ENCODE results near the gene SCUBE2. TPM values are rescaled to one million over a fixed set of nuclear protein-coding genes. Genes with fewer than 3 reads are reported as not detected.

Gene SCUBE2
- total RNA-seq, 1 donor from 2014 or later = 1.2 TPM

DNA sequence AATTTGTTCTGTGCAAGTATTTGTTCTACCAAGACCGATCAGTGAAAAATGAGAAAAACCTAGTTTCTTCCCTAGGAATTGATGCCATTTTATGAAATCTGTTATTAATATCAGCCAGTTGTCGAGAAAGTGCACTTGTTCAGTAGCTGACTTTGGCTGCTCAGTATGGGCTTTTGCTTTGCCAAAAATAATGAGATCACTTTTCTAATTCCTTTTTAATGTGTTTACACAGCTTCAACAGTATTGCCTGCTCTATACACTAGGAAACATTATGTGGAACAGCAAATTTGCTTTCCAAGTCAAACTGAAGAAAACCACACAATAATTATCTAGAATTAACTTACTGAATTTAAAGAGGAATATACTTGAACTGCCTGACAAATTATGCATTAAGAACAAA, 34.4 kb downstream of the SCUBE2 start:
- no peaks in the 10 kb centered on the region for H3K4me1 Mint-ChIP-seq (ENCODE audit: low read depth)
- H3K27me3 Mint-ChIP-seq = peaks cover 20% of the 10 kb centered on the region
- H3K27ac Mint-ChIP-seq = no peak overlapping the region
- H3K9me3 Mint-ChIP-seq (ENCODE audit: low read depth) = no peaks in the 10 kb centered on the region
- DNase-seq (ENCODE audit: low spot score, unreplicated experiment) = no peak
- TF ChIP-seq, protein P1, sequence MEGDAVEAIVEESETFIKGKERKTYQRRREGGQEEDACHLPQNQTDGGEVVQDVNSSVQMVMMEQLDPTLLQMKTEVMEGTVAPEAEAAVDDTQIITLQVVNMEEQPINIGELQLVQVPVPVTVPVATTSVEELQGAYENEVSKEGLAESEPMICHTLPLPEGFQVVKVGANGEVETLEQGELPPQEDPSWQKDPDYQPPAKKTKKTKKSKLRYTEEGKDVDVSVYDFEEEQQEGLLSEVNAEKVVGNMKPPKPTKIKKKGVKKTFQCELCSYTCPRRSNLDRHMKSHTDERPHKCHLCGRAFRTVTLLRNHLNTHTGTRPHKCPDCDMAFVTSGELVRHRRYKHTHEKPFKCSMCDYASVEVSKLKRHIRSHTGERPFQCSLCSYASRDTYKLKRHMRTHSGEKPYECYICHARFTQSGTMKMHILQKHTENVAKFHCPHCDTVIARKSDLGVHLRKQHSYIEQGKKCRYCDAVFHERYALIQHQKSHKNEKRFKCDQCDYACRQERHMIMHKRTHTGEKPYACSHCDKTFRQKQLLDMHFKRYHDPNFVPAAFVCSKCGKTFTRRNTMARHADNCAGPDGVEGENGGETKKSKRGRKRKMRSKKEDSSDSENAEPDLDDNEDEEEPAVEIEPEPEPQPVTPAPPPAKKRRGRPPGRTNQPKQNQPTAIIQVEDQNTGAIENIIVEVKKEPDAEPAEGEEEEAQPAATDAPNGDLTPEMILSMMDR (IDR thresholded peaks at IDR 0.05; ENCODE audit: unreplicated experiment) = no peak
- no peaks in the 10 kb centered on the region for H3K36me3 Mint-ChIP-seq (ENCODE audit: insufficient read depth)
- no peak overlapping the region for H3K4me3 Mint-ChIP-seq (ENCODE audit: low read depth)

DNA sequence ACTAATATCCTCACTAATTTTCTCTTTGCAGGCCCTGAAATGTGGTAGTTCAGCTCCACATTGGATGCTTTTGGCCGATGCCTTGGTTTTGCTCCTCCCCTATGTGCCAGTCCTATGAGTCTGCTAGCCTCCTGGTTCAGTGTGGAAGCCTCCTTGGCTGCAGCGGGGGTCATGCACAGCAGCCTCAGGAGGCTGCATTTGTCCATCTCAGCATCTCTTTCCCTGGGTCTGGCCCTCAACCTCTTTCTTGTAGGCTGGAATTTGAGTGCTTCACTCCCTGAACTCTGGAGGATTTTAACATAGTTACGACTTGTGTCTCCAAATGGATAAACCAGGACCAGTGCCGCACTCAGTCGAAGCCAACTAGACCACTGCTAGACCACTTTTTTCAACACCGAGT, 34.9 kb downstream of the SCUBE2 start:
- TF ChIP-seq, protein P1 (IDR thresholded peaks at IDR 0.05; ENCODE audit: unreplicated experiment) = no peak
- Mint-ChIP-seq H3K27ac (no peak overlapping the region), H3K27me3 (peaks cover 15% of the 10 kb centered on the region), H3K4me3 (ENCODE audit: low read depth) (no peak overlapping the region), H3K9me3 (ENCODE audit: low read depth) (no peaks in the 10 kb centered on the region), H3K4me1 (ENCODE audit: low read depth) (no peaks in the 10 kb centered on the region), H3K36me3 (ENCODE audit: insufficient read depth) (no peaks in the 10 kb centered on the region)
- DNase-seq (ENCODE audit: low spot score, unreplicated experiment) = no peak

DNA sequence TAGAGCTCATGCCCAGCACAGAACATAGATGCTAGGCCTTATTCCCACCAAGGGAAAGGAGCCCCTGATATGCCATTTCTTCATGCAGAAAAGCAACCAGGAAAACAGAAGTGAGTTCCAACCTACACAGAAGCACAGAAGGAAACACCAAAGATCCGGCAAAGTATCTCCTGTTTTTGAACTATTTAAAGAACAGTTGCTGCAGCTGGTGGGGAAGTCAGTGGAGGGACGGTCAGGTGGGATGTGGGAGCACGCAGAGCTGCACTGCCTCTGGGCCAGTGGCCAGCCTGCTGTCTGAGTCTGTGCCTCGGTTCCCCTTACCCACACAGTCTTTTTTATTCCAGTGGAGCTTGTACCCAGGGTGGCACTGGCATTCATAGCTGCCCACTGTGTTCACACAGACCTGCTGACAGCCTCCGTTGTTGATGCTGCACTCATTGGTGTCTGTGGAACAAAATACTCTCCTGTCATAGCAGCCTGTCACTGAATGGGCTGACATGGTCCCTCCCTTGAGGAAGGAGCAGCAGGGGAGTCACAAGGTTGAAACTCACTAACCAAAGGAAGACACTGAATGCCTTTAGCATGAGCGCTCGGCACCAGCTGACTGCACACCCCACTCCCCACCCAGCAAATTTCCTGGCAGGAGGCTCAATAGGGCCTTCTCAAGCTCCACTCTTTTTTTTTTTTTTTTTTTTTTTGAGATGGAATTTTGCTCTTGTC, 37.9 kb downstream of the SCUBE2 start:
- DNase-seq (ENCODE audit: low spot score, unreplicated experiment) = no peak
- H3K4me3 Mint-ChIP-seq (ENCODE audit: low read depth) = no peak overlapping the region
- TF ChIP-seq, protein P1 (IDR thresholded peaks at IDR 0.05; ENCODE audit: unreplicated experiment) = no peak
- no peaks in the 10 kb centered on the region for H3K9me3 Mint-ChIP-seq (ENCODE audit: low read depth)
- no peaks in the 10 kb centered on the region for H3K36me3 Mint-ChIP-seq (ENCODE audit: insufficient read depth)
- no peaks in the 10 kb centered on the region for H3K4me1 Mint-ChIP-seq (ENCODE audit: low read depth)
- peaks cover 18% of the 10 kb centered on the region for H3K27me3 Mint-ChIP-seq
- H3K27ac Mint-ChIP-seq = no peak overlapping the region

DNA sequence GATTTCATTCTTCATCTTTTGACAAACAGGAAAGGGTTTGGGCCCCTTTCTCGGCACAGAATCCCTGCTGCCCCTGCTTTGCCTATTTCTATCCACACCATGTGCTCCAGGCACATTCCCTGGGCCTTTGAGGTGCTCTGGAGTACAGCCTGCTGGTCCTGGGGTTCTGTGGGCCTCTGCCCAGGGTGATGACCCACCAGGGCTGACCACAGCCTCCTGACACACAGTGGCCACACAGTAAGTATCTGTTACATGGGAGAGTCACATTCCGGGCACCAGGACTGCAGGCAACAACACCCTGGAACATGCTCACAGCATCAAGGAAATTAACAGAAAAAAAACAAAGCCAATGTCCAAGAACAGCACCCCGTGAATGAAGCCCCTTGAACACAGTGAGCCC, 39.1 kb downstream of the SCUBE2 start:
- Mint-ChIP-seq H3K36me3 (ENCODE audit: insufficient read depth) (no peaks in the 10 kb centered on the region), H3K4me3 (ENCODE audit: low read depth) (no peak overlapping the region), H3K27me3 (peaks cover 25% of the 10 kb centered on the region), H3K9me3 (ENCODE audit: low read depth) (no peaks in the 10 kb centered on the region), H3K27ac (no peak overlapping the region), H3K4me1 (ENCODE audit: low read depth) (no peaks in the 10 kb centered on the region)
- TF ChIP-seq, protein P1 (IDR thresholded peaks at IDR 0.05; ENCODE audit: unreplicated experiment) = no peak
- DNase-seq (ENCODE audit: low spot score, unreplicated experiment) = no peak

DNA sequence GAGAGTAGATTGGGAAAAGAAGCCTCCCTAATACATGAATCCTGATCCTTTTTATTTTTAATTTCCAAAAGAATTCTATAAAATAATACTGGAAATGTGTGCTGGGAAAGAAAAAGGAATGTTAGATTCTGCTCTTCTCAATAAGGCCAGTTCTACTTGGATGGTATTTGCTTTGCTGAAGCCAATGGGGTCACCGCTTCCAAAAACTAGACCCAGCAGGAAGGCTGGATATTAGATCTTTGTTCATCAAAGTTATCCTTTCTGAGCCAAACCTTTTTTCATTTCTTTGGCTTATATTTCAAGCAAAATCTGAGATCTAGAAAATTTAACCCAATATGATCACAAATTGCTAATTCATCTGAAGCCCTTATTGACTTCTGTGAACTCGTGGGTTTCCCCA, 41.4 kb downstream of the SCUBE2 start:
- H3K27ac Mint-ChIP-seq = no peak overlapping the region
- H3K4me3 Mint-ChIP-seq (ENCODE audit: low read depth) = no peak overlapping the region
- peaks cover 15% of the 10 kb centered on the region for H3K27me3 Mint-ChIP-seq
- no peak for DNase-seq (ENCODE audit: low spot score, unreplicated experiment)
- H3K36me3 Mint-ChIP-seq (ENCODE audit: insufficient read depth) = no peaks in the 10 kb centered on the region
- no peaks in the 10 kb centered on the region for H3K9me3 Mint-ChIP-seq (ENCODE audit: low read depth)
- TF ChIP-seq, protein P1 (IDR thresholded peaks at IDR 0.05; ENCODE audit: unreplicated experiment) = no peak
- H3K4me1 Mint-ChIP-seq (ENCODE audit: low read depth) = no peaks in the 10 kb centered on the region

Data from progenitor cell of endocrine pancreas (in vitro differentiated cells).